GM21390 (cell line): ENCODE results near the gene SHANK2.

Experiments
- ATAC-seq: cut with Tn5 transposase; IDR thresholded peaks from one replicate; pipeline ENCODE4 v1.9.1; 2021; ENCODE audit not compliant: unreplicated experiment

Gene SHANK2

GRCh38 chr11:71269603-71270511, 17.5 kb upstream of the SHANK2 start:
- ATAC-seq: no peak

GRCh38 chr11:71268706-71269321, 16.4 kb upstream of the SHANK2 start:
- ATAC-seq: no peak

- no peak for ATAC-seq
Observed at GRCh38 chr11:71267807-71268421, 15.5 kb upstream of the SHANK2 start.

- ATAC-seq: no peak
Observed at GRCh38 chr11:71266114-71266833, 13.9 kb upstream of the SHANK2 start.

- ATAC-seq: no peak
Observed at GRCh38 chr11:71265559-71266092, 13.2 kb upstream of the SHANK2 start.

- no peak for ATAC-seq
Observed at GRCh38 chr11:71263386-71263785, 11.0 kb upstream of the SHANK2 start.

- ATAC-seq: no peak
Observed at GRCh38 chr11:71255800-71256479, 3.6 kb upstream of the SHANK2 start.

- ATAC-seq: no peak
Observed at GRCh38 chr11:71255323-71255722, 2.9 kb upstream of the SHANK2 start.

- ATAC-seq: no peak
Observed at GRCh38 chr11:71253794-71254193, 1.4 kb upstream of the SHANK2 start.

- ATAC-seq: no peak
Observed at GRCh38 chr11:71252770-71253730, 673 bp upstream of the SHANK2 start.

GRCh38 chr11:71251761-71252268, 562 bp downstream of the SHANK2 start:
- ATAC-seq: no peak

- ATAC-seq: no peak
Observed at GRCh38 chr11:71251151-71251721, 1.1 kb downstream of the SHANK2 start.

- no peak for ATAC-seq
Observed at GRCh38 chr11:71250523-71251150, 1.7 kb downstream of the SHANK2 start.

GRCh38 chr11:71249301-71249700, 3.1 kb downstream of the SHANK2 start:
- ATAC-seq: no peak

GRCh38 chr11:71248656-71249055, 3.7 kb downstream of the SHANK2 start:
- ATAC-seq: no peak

GRCh38 chr11:71248251-71248570, 4.2 kb downstream of the SHANK2 start:
- no peak for ATAC-seq

- no peak for ATAC-seq
Observed at GRCh38 chr11:71247551-71248250, 4.7 kb downstream of the SHANK2 start.

GRCh38 chr11:71246559-71246958, 5.8 kb downstream of the SHANK2 start:
- no peak for ATAC-seq
